Measurements from ENCODE around the gene TRDN. TPM values are rescaled to one million over a fixed set of nuclear protein-coding genes. Genes with fewer than 3 reads are reported as not detected.
"Not testable (repeated sequence)": the region's sequence is repeated elsewhere in the genome, so short reads cannot be mapped to it uniquely, and the experiment has no call there.

TRDN gene
- total and polyA plus RNA-seq, 9 donors, result under 0.01 to 7.8 (median 1.3) TPM; not detected in 1

GRCh38 chr6:123589973-123590372 lies 46.8 kb downstream of the TRDN start:
- no peak for DNase-seq
- WGBS, 3 donors, result 83 to 88% (median 86%) methylated on average over 5 of the region's 5 CpGs
- TF ChIP-seq CTCF (IDR thresholded peaks at IDR 0.05) (no peak), POLR2A (IDR thresholded peaks at IDR 0.05) (no peak), EP300 (IDR thresholded peaks at IDR 0.05) (no peak)
- no peaks in the 10 kb centered on the region for H3K4me1 ChIP-seq (ENCODE audit: insufficient read depth)
- H3K4me3 ChIP-seq, result no peak overlapping the region
- no peaks in the 10 kb centered on the region for H3K27me3 ChIP-seq
- H3K36me3 ChIP-seq, result no peaks in the 10 kb centered on the region
- H3K27ac ChIP-seq, result no peak overlapping the region
- H3K9me3 ChIP-seq, result no peaks in the 10 kb centered on the region
- intact Hi-C loops (cut with DNase I), result loop anchor here in 1 of 4 donors (5.0 kb wide), 1 partner anchor 1438 kb away; no protein-coding TSS in a partner anchor

DNA sequence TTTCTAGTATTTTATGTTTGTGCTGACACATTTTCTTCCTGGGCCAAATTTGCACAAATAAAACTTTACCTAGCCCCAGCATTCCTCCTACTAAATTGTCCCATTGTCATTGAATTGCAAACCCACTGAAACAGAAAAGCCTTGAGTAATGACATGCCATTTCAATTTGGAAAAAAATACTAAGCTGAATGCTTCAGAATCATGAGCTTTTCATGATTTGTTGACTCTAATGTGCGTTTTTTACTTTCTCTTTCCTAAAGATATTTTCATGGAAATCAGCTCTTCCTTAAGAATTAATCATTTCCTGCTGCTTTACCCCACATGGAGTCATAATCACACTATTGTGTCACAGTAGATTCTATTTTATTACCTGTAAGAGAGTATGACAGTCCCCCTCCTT lies 47.4 kb downstream of the TRDN start:
- Histone ChIP-seq H3K4me3 (no peak overlapping the region), H3K9me3 (no peaks in the 10 kb centered on the region), H3K27me3 (no peaks in the 10 kb centered on the region), H3K36me3 (no peaks in the 10 kb centered on the region), H3K27ac (no peak overlapping the region), H3K4me1 (ENCODE audit: insufficient read depth) (no peaks in the 10 kb centered on the region)
- TF ChIP-seq POLR2A (IDR thresholded peaks at IDR 0.05), result no peak
- TF ChIP-seq CTCF (IDR thresholded peaks at IDR 0.05), result no peak
- no peak for TF ChIP-seq EP300 (IDR thresholded peaks at IDR 0.05)
- DNase-seq, result no peak
- 25 to 40% (median 33%) methylated on average over 1 of the region's 1 CpG for WGBS, 3 donors
- intact Hi-C loops (cut with DNase I), result loop anchor here in 1 of 4 donors (5.0 kb wide), 1 partner anchor 1437 kb away; no protein-coding TSS in a partner anchor

GRCh38 chr6:123588546-123588895 lies 48.2 kb downstream of the TRDN start:
- Histone ChIP-seq H3K9me3 (no peaks in the 10 kb centered on the region), H3K36me3 (no peaks in the 10 kb centered on the region), H3K4me3 (no peak overlapping the region), H3K27me3 (no peaks in the 10 kb centered on the region), H3K4me1 (ENCODE audit: insufficient read depth) (no peaks in the 10 kb centered on the region), H3K27ac (no peak overlapping the region)
- TF ChIP-seq CTCF (IDR thresholded peaks at IDR 0.05) (no peak), EP300 (IDR thresholded peaks at IDR 0.05) (no peak), POLR2A (IDR thresholded peaks at IDR 0.05) (no peak)
- 67 to 73% (median 69%) methylated on average over 1 of the region's 1 CpG for WGBS, 3 donors
- intact Hi-C loops (cut with DNase I), result loop anchor here in 1 of 4 donors (5.0 kb wide), 1 partner anchor 1436 kb away; no protein-coding TSS in a partner anchor
- DNase-seq, result no peak

DNA sequence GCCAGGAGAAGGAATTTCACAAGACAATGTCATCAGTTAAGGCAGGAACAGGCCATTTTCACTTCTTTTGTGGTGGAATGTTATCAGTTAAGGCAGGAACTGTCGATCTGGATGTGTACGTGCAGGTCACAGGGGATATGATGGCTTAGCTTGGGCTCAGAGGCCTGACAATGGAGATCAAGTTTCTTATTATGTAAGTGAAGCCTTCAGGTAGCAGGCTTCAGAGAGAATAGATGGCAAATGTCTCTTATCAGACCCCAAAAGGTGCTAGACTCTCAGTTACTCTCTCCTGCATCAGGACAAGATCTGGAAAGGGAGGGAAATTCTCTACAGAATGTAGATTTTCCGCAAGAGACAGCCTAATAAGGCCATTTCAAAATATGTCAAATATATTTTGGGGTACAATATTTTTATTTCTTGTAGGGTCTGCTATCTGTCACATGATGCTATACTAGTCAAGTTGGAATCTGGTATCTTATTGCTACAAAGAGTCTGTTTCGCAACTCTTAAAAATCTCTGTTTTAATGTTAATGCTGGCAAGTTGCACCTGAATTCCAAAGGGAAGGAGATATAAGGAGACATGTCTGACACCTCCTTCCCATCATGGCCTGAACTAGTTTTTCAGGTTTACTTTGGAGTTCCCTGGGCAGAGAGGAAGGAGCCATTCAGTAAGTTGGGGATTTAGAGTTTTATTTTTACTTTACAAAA lies 48.8 kb downstream of the TRDN start:
- TF ChIP-seq EP300 (IDR thresholded peaks at IDR 0.05), result no peak
- no peak for TF ChIP-seq CTCF (IDR thresholded peaks at IDR 0.05)
- no peak for TF ChIP-seq POLR2A (IDR thresholded peaks at IDR 0.05)
- no peaks in the 10 kb centered on the region for H3K9me3 ChIP-seq
- intact Hi-C loops (cut with DNase I), result loop anchor here in 1 of 4 donors (5.0 kb wide), 1 partner anchor 1436 kb away; no protein-coding TSS in a partner anchor
- no peaks in the 10 kb centered on the region for H3K4me1 ChIP-seq (ENCODE audit: insufficient read depth)
- H3K36me3 ChIP-seq, result no peaks in the 10 kb centered on the region
- DNase-seq, result no peak
- H3K27me3 ChIP-seq, result no peaks in the 10 kb centered on the region
- no peak overlapping the region for H3K4me3 ChIP-seq
- no peak overlapping the region for H3K27ac ChIP-seq
- 64 to 85% (median 75%) methylated on average over 4 of the region's 4 CpGs for WGBS, 3 donors

DNA sequence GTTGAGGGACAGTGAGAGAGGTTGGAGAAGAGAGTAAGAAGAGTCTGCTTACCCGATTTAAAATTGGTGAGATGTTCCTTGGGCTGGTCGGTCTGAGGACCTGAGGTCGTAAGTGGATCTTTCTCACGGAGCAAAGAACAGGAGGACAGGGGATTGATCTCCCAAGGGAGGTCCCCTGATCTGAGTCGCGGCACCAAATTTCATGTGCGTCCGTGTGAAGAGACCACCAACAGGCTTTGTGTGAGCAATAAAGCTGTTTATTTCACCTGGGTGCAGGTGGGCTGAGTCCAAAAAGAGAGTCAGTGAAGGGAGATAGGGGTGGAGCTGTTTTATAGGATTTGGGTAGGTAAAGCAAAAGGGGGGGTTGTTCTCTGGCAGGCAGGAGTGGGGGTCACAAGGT lies 49.3 kb downstream of the TRDN start:
- not testable (repeated sequence) for H3K4me3 ChIP-seq; H3K36me3 ChIP-seq; DNase-seq; H3K9me3 ChIP-seq; H3K27ac ChIP-seq; H3K4me1 ChIP-seq (ENCODE audit: insufficient read depth); H3K27me3 ChIP-seq
- WGBS, 3 donors, result 83 to 92% (median 88%) methylated on average over 8 of the region's 8 CpGs
- intact Hi-C loops (cut with DNase I), result loop anchor here in 1 of 4 donors (5.0 kb wide), 1 partner anchor 1435 kb away; no protein-coding TSS in a partner anchor

Data from ovary (tissue), 9 donors.